ENCODE measurements around the gene F12. TPM values are rescaled to one million over a fixed set of nuclear protein-coding genes. Genes with fewer than 3 reads are reported as not detected.

The F12 gene
- total RNA-seq, 1 donor from 2014 or later = not detected

Other genes starting within 250 kb of the F12 start
- 21.6 TPM for gene RAB24, start 105.8 kb downstream of the F12 start, total RNA-seq
- gene PRELID1, start 105.8 kb downstream of the F12 start, total RNA-seq = 35.2 TPM
- gene MXD3, start 97.7 kb downstream of the F12 start, total RNA-seq = 1.7 TPM
- 61.2 TPM for gene LMAN2, start 57.9 kb downstream of the F12 start, total RNA-seq
- gene RGS14, start 51.6 kb downstream of the F12 start, total RNA-seq = 2.0 TPM
- not detected for gene SLC34A1, start 25.1 kb downstream of the F12 start, total RNA-seq
- not detected for gene PFN3, start 8.9 kb downstream of the F12 start, total RNA-seq
- 17.6 TPM for gene GRK6, start 17.1 kb upstream of the F12 start, total RNA-seq
- gene PRR7, start 37.2 kb upstream of the F12 start, total RNA-seq = 0.40 TPM
- 22.4 TPM for gene DBN1, start 64.1 kb upstream of the F12 start, total RNA-seq
- gene PDLIM7, start 88.0 kb upstream of the F12 start, total RNA-seq = 35.1 TPM
- gene DOK3, start 100.3 kb upstream of the F12 start, total RNA-seq = 3.4 TPM
- 29.8 TPM for gene DDX41, start 107.4 kb upstream of the F12 start, total RNA-seq
- gene FAM193B, start 145.0 kb upstream of the F12 start, total RNA-seq = 26.4 TPM
- gene TMED9, start 182.6 kb upstream of the F12 start, total RNA-seq = 63.9 TPM
- gene B4GALT7, start 190.6 kb upstream of the F12 start, total RNA-seq = 15.4 TPM

Measured in left ventricle myocardium superior (tissue), 1 donor.